K562 (cell line): ENCODE measurements around the gene UBALD2. TPM values are rescaled to one million over a fixed set of nuclear protein-coding genes. Genes with fewer than 3 reads are reported as not detected.
A peak's percentile ranks its signal among the peaks of the same experiment; 100 is the strongest.

Experiments
- ARHGAP35 ChIP-seq: fragments of 450-650 bp; IDR thresholded peaks from 2 replicates; pipeline ENCODE4 v1.6.1; 2018; ENCODE audit not compliant: partially characterized antibody
- C11orf30 ChIP-seq: fragments of 450-650 bp; IDR thresholded peaks from 2 replicates; pipeline ENCODE4 v1.6.1; 2016; ENCODE audit warnings: low read depth, mild to moderate bottlenecking
- DMBX1 ChIP-seq: fragments of 250-450 bp; sonication (Bioruptor Pico); IDR thresholded peaks from 2 replicates; pipeline ENCODE4 v1.8.0; 2022; ENCODE audit warnings: inconsistent platforms, mild to moderate bottlenecking, moderate library complexity, borderline replicate concordance
- MAFG ChIP-seq: fragments of 450-650 bp; conservative IDR thresholded peaks from 2 replicates; pipeline ENCODE4 v1.6.1; 2016; ENCODE audit warnings: missing genetic modification characterization, missing compliant biosample characterization
- NONO ChIP-seq, 2 experiments: fragments of 200-400 bp in 1 of 2; fragments of 450-650 bp in 1 of 2; formaldehyde crosslinking in 1 of 2; IDR thresholded peaks; 2 replicates each; pipeline ENCODE4 v1.6.1; 2017; ENCODE audit warnings: low read depth in 2 of 2, mild to moderate bottlenecking in 2 of 2, moderate library complexity in 2 of 2, low read length in 1 of 2
- PTBP1 ChIP-seq: fragments of 200-400 bp; formaldehyde crosslinking; IDR thresholded peaks from 2 replicates; pipeline ENCODE4 v1.6.1; 2017; ENCODE audit warnings: low read depth, low read length
- PYGO2 ChIP-seq: fragments of 450-650 bp; IDR thresholded peaks from 2 replicates; pipeline ENCODE4 v1.6.1; 2016; ENCODE audit warnings: mild to moderate bottlenecking, missing genetic modification characterization, moderate library complexity, missing compliant biosample characterization
- SP2 ChIP-seq: IDR thresholded peaks from 2 replicates; pipeline ENCODE4 v1.6.1; 2011; ENCODE audit warnings: mild to moderate bottlenecking, low read depth, low read length, moderate library complexity; ENCODE audit not compliant: poor library complexity, severe bottlenecking; ENCODE audit errors: extremely low read depth
- SRF ChIP-seq, 2 experiments: fragments of 250-450, 450-650 bp in 1 of 2; sonication (Bioruptor Pico) in 1 of 2; sonication (generic) in 1 of 2; formaldehyde crosslinking; IDR thresholded peaks; 2 replicates each; pipeline versions ENCODE4 v1.5.0 to v1.5.1; 2020 to 2022; ENCODE audit warnings: mild to moderate bottlenecking in 1 of 2, missing genetic modification reagents in 1 of 2
- ZNF12 ChIP-seq: sonication (generic); formaldehyde crosslinking; IDR thresholded peaks from 2 replicates; pipeline ENCODE4 v1.4.0; 2020; ENCODE audit warnings: mild to moderate bottlenecking, missing genetic modification reagents
- ZNF354B ChIP-seq: fragments of 250-450 bp; sonication (Bioruptor Pico); IDR thresholded peaks from 2 replicates; pipeline ENCODE4 v1.4.0; 2020
- ZNF407 ChIP-seq: fragments of 450-650 bp; IDR thresholded peaks from 2 replicates; pipeline ENCODE4 v1.6.1; 2016; ENCODE audit warnings: low read depth
- ZNF431 ChIP-seq: sonication (generic); formaldehyde crosslinking; IDR thresholded peaks from 2 replicates; pipeline ENCODE4 v1.8.0; 2022; ENCODE audit warnings: mild to moderate bottlenecking, missing genetic modification reagents
- ZNF717 ChIP-seq: fragments of 250-450 bp; sonication (Bioruptor Pico); IDR thresholded peaks from 2 replicates; pipeline ENCODE4 v1.5.0; 2021
- ZNF830 ChIP-seq: fragments of 250-450 bp; sonication (Bioruptor Pico); IDR thresholded peaks from 2 replicates; pipeline ENCODE4 v1.5.0; 2021; ENCODE audit warnings: mild to moderate bottlenecking
- polyA plus RNA-seq, 8 experiments: library from polyadenylated mRNA; depleted of rRNA in 4 of 8; stranded (reverse) in 5 of 8; unstranded in 3 of 8; fragments of >200 nt; fragmentation: Nextera tagmentation in 2 of 8; fragmentation: Illumina TruSeq in 1 of 8; extraction: Ambion mirVana in 2 of 8; extraction: Trizol in 1 of 8; gene quantifications; 2 replicates each; pipeline versions ENCODE4 v1.2.1 to v1.2.3, GENCODE V29; 2011 to 2014; ENCODE audit warnings: inconsistent platforms in 1 of 8, missing spikeins in 1 of 8
- total RNA-seq, 7 experiments: library from RNA; depleted of rRNA in 6 of 7; stranded (reverse); fragments of >200 nt in 6 of 7; fragmentation: Illumina TruSeq in 2 of 7; extraction: Trizol in 2 of 7; gene quantifications; 2 replicates each; pipeline versions ENCODE4 v1.2.1 to v1.2.3, GENCODE V29; 2011 to 2021; ENCODE audit warnings: low replicate concordance in 1 of 7
- TF ChIP-seq, protein P1 (sequence below): sonication (generic); formaldehyde crosslinking; IDR thresholded peaks from 2 replicates; pipeline ENCODE4 v1.8.1; 2023; ENCODE audit warnings: mild to moderate bottlenecking, missing genetic modification reagents
- TF ChIP-seq, protein P2 (sequence below), 3 experiments: fragments of 200-800 bp in 1 of 3; sonication (Bioruptor generic) in 1 of 3; sonication (generic) in 1 of 3; formaldehyde crosslinking in 1 of 3; IDR thresholded peaks; 2 replicates each; pipeline versions ENCODE4 v1.6.1 to v1.8.0; 2016 to 2022; ENCODE audit warnings: mild to moderate bottlenecking in 2 of 3, missing compliant biosample characterization in 2 of 3, missing genetic modification characterization in 2 of 3, missing genetic modification reagents in 1 of 3

UBALD2 gene
- total and polyA plus RNA-seq, 9 of the 15 experiments (the other 6 are each of a cell fraction or from before 2014, with no cell fraction given) = 2.3 to 94.1 (median 25.3) TPM

- TF ChIP-seq ZNF407 (no peak), PYGO2 (tag) (no peak), C11orf30 (no peak), SRF (CRISPR knock-in tag; IDR thresholded peaks at IDR 0.05) (no peak), NONO (IDR thresholded peaks at IDR 0.05; ENCODE audit: low read depth in 2 of 2, low read length in 1 of 2) (0 out of 4 replicates have a peak, but pooled peaks of 1 of the 2 experiments have one; percentile 3), ARHGAP35 (no peak), ZNF431 (CRISPR knock-in tag) (0 out of 2 replicates have a peak, but pooled peaks have one; percentile 38), DMBX1 (CRISPR knock-in tag) (no peak), ZNF830 (CRISPR knock-in tag) (no peak), ZNF354B (CRISPR knock-in tag) (no peak), ZNF717 (no peak), ZNF12 (CRISPR knock-in tag) (peak; percentile 35; the same call in 1 of the 2 replicates), PTBP1 (no peak), MAFG (no peak), SP2 (no peak)
- TF ChIP-seq, protein P1, sequence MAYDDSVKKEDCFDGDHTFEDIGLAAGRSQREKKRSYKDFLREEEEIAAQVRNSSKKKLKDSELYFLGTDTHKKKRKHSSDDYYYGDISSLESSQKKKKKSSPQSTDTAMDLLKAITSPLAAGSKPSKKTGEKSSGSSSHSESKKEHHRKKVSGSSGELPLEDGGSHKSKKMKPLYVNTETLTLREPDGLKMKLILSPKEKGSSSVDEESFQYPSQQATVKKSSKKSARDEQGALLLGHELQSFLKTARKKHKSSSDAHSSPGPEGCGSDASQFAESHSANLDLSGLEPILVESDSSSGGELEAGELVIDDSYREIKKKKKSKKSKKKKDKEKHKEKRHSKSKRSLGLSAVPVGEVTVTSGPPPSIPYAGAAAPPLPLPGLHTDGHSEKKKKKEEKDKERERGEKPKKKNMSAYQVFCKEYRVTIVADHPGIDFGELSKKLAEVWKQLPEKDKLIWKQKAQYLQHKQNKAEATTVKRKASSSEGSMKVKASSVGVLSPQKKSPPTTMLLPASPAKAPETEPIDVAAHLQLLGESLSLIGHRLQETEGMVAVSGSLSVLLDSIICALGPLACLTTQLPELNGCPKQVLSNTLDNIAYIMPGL = no peak
- TF ChIP-seq, protein P2, sequence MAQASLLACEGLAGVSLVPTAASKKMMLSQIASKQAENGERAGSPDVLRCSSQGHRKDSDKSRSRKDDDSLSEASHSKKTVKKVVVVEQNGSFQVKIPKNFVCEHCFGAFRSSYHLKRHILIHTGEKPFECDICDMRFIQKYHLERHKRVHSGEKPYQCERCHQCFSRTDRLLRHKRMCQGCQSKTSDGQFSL (CRISPR knock-in tag; IDR thresholded peaks at IDR 0.05) = peak; percentile 64
- TF ChIP-seq, protein P2 (tag; IDR thresholded peaks at IDR 0.05) = no peak
Observed at GRCh38 chr17:76239538-76240274, 25.4 kb upstream of the UBALD2 start (continued).
